Activated T-helper 1 cell treated with Interleukin-2 at 50 U/mL for 16 hours (primary cell): ENCODE measurements around the gene NEURL2.
"Not testable (repeated sequence)": the region's sequence is repeated elsewhere in the genome, so short reads cannot be mapped to it uniquely, and the experiment has no call there.

ENCODE experiments used
- DNase-seq: peaks from one replicate; pipeline ENCODE4 v3.0.0-alpha.2; 2020; ENCODE audit warnings: low read depth

NEURL2 gene, protein sequence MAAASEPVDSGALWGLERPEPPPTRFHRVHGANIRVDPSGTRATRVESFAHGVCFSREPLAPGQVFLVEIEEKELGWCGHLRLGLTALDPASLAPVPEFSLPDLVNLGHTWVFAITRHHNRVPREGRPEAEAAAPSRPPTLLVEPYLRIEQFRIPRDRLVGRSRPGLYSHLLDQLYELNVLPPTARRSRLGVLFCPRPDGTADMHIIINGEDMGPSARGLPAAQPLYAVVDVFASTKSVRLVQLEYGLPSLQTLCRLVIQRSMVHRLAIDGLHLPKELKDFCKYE

DNA sequence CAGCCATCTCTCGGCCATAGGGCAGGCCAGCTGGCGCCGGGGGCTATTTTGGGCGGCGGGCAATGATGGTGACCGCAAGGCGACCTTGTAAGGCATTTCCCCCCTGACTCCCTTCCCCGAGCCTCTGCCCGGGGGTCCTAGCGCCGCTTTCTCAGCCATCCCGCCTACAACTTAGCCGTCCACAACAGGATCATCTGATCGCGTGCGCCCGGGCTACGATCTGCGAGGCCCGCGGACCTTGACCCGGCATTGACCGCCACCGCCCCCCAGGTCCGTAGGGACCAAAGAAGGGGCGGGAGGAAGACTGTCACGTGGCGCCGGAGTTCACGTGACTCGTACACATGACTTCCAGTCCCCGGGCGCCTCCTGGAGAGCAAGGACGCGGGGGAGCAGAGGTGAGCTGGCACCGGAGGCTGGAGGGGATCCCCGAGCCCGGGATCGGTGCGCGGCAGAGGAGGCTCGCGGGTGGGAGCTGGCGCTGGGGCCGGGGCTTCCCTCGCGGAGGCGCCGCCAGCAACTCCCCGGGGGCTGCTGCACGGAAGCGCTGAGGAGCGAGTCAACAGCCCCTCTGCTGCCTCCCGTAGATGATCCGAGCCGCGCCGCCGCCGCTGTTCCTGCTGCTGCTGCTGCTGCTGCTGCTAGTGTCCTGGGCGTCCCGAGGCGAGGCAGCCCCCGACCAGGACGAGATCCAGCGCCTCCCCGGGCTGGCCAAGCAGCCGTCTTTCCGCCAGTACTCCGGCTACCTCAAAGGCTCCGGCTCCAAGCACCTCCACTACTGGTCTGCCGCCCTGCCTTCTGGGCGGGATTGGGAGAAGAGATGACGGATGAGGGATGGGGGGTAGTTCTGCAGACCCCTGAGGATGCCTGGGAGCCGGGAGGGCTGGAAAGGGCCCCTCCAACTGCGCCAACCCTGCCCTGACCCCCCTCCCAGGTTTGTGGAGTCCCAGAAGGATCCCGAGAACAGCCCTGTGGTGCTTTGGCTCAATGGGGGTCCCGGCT, at the start of gene NEURL2, which contains the start of gene CTSA:
NEURL2 (minus strand) TSS at position 224 of the 999 bp plus-strand sequence; CDS start at position 7, 217 bp downstream.
CTSA (plus strand) TSS at position 351 of the 999 bp plus-strand sequence; CDS start at position 585, 234 bp downstream.
- peak; percentile 72 for DNase-seq

DNA sequence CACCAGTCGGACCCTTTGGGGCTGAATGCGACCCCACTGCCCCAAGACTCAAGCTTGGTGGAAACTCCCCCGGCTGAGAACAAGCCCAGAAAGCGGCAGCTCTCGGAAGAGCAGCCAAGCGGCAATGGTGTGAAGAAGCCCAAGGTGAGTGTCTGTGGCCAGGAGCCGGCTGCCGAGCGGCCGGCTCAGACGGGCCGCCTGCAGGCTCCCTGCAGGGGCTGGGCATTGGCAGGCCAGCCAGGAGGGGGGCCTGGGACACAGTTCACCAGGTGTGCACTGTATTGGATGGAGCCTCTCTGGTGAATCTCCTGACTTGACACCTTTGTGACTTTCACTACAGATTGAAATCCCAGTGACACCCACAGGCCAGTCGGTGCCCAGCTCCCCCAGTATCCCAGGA, 49.5 kb upstream of the NEURL2 start:
- DNase-seq = no peak

DNA sequence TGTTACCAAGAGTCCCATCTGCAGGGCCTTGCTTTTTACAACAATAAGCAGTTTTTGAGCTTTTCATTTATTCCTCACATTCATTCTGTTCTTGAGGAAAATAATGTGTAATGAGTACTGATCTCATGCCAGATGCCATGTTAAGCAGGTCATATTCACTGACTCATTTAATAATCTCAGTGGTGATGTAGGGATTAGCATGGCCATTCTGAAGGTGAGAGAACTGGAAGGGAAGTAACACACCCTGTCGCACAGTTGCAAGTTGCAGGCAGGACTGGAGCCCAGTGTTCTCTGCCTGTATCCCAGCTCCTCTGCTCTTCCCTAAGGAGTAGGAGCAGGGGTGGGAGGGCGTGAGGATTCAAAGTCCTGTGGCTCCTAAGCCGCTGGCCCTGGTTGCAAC, 49.0 kb upstream of the NEURL2 start:
- DNase-seq = no peak

DNA sequence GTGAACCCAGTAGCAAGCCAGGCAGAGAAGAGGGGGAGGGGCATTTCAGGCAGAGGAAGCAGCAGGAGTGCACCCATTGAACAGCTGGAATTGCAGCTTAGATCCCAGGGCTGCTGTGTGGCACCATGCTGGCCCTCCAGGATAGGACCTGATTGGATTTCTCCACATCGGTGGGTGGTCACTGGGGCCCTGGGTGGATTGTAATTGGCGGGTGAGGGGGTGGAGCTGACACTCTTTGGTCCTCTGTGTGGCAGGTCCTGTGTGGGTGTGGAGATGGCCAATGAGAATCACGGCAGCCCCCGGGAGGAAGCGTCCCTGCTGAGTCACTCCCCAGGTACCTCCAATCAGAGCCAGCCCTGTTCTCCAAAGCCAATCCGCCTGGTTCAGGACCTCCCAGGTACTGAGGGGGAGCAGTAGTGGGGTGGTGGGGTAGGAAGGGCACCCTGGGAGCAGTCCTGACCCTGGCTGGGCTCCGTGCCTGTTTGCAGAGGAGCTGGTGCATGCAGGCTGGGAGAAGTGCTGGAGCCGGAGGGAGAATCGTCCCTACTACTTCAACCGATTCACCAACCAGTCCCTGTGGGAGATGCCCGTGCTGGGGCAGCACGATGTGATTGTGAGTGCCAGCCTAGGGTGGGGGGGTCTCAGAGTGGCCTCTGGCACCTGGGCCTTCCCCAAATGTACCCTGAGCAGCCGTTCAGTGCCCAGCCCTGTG, 47.9 kb upstream of the NEURL2 start:
- no peak for DNase-seq

DNA sequence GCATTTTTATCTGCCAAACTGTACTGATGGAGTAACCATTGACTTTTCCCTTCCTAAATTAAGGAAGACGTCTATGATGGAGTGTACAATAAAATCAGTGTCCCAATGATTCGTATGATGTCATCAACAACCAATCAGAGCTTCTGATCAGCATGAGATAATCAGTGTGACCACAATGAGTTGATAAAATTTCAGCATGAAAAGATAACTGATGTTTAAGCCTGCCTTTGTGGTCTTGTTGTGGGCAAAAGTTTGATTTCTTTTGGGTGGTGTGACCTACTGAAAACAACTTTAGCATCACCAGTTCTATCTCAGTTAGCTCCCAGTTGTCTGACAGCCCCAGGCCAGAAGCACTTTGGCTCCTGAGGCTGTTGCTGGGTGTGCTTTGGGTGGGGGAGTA, 46.8 kb upstream of the NEURL2 start:
- DNase-seq = no peak

DNA sequence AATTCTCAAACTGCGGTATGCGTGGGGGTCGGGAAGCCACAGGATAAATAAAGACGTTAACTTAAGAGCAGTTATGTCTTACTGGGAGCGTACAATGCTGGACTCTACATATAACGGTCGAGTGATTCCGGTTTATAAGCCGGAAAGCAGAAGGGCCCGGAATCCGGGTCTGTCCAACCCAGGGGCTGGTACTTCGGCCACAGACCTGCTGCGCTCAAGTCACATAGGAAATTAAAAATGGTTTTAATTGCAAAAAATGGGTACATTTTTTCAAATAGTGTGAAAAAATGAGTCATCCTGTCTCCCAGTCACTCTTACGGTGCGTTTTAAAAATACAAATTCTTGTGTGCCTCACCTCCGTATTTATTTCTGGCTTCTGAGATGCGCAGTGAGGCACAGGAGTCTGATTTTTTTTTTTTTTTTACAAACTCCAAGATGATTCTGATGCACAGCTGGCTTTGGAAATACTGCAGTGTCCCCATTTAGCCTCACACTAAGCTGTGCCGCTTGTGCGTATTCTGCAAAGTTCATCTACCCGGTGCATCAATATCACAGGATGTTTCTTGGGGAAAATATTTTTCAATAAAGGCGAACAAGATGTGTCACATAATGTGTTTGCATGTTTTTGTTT, 44.5 kb upstream of the NEURL2 start:
- no peak for DNase-seq

DNA sequence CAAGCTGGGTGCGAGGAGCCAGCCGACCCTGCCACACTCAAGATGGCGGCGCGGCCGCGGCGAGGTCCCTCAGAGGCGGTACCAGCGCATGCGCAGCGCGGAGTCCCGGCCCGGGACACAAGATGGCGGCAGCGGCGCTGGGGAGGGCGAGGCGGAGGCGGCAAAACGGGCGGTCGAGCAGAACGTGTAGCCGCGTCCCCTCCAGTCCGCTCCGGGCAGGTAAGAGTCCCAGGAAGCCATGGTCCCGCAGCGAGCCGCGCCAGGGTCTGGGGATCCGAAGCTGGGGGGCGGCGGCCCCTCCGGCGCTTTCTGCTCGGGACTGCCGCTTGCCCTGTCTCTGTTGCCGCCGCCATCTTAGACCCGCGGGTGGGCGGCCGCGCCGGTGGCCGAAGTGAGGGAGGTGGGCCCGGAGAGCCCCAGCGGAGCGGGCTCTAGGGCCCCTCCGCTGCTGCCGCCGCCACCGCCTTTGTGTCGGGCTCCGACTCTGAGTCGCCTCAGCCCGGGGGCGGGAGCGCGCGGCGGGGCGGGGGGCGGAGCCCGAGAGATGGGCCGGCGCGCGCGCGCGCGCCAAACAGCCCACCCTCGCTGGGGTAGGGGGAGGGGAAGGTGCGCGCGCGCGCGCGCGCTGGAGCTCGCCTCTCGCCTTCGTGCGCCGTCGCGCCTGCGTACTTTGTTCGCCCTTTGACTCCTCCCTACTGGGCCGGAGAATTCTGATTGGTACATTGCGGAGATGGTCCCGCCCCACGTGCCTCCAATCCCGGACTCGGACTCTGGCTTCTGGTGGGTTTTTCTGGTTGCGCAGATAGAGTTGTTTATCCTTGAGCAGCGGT, 43.8 kb upstream of the NEURL2 start, which contains the start of gene PCIF1:
PCIF1 (plus strand) TSS at position 98 of the 830 bp plus-strand sequence. CDS start 4,317 bp downstream, outside the sequence.
- peak; percentile 97 for DNase-seq

DNA sequence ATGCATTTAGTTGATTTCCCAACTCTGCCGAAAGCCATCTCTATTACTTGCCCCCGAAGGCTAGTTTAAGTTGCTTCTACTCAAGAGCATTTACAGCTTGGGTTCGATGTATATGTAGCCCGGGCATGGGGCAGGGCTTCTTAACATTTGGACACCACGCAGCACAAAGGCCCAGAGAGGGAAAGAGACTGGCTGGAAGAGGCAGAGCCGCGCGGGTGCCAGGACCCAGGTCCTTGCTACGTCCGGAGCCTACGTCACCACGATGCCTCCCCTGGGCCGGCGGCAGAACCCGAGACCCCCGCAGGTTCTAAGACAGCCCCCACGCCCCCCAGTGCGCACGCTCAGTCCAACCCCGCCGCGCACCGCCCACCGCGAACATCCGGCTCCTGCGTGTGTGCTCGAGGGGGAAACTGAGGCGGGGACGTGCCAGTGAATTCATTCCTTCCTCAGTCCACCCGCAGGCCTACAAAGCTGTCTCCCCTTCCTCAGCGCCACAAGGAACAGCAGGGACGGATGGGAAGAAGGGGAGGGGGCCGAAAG, 43.1 kb upstream of the NEURL2 start:
- DNase-seq = no peak

DNA sequence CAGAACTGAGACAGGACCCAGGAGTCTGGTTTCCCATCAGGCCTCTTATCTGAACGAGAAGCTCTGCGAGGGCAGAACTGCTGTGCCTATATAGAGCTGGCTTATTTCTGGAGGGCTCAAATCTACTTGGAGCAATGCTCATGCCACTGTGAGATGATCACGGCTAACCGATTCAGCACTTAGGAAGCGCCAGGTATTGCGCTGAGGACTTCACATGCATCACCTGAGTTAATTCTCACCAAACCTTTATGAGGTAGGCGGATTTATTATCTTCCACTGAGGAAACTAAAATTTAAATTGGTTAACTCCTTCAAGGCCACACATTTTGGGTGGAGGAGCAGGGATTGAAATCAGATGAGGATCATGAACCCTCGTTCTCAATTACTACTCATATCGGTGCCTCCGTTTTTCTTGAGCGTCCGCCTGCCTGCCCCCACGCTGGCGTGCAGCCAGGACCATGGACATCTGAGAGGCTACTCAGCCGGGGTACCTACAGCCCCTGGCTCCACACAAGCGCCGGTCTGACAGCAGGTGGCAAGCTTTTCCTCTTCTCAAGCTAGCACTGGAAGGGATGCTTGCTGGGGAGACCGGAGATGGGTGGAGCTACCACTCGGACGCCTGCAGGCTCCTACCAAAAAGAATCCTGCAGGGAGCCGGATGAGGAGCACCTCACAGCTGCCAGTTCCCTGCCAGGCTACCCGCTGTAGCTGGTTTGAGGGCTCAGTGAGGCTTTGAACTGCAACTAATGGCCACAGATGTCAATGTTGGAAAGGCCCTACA, 42.4 kb upstream of the NEURL2 start:
- DNase-seq = peak; percentile 35

DNA sequence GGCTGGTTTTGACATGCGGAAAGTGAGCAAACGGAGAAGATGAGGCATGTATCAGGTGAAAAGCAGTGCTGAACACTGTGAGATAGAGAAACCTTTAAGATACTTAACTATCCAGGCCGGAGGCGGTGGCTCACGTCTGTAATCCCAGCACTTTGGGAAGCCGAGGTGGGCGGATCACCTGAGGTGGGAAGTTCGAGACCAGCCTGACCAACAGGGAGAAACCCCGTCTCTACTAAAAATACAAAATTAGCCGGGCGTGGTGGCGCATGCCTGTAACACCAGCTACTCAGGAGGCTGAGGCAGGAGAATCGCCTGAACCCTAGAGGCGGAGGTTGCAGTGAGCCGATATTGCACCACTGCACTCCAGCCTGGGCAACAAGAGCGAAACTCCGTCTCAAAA, 40.7 kb upstream of the NEURL2 start:
- not testable (repeated sequence) for DNase-seq

DNA sequence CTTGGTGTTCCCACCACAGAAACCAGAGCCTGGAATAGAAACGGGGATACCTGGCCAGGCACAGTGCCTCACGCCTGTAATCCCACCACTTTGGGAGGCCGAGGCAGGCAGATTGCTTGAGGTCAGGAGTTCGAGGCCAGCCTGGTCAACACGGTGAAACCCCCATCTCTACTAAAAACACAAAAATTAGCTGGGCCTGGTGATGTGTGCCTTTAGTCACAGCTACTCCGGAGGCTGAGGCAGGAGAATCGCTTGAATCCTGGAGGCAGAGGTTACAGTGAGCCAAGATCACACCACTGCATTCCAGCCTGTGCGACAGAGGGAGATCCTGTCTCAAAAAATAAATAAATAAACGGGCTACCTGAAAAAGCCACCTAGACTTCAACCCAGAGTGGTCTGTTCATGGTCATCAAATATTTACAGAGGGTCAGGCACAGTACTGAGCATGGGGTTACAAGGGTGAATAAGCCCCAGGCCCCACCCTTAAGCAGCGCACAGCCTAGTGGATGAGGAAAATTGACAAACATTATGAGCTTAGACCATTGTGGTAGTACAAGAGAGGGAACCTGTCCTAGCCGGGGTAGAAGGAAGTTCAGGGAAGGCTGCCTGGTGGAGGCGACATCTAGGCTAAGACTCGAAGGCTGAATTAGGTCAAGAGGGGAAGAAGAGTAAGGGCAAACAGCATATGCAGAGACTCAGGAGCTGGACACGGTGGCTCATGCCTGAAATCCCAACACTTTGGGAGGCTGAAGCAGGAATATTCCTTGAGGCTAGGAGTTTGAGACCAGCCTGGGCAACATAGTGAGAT, 36.3 kb upstream of the NEURL2 start:
- DNase-seq = no peak

DNA sequence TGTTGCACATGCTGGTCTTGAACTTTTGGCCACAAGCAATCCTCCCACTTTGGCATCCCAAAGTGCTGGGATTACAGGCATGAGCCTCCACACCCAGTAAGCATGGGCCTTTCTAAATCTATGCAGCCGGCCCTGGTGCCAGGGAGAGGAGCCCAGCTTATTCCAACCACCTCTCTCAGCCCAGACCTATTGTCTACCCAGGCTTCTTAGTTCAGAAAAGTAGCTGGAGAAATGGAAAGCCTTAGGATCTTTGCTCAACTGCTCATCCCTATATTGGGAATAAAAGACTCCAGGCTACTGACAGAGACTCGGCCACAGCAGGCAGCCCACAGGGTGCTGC, 35.7 kb upstream of the NEURL2 start:
- no peak for DNase-seq

DNA sequence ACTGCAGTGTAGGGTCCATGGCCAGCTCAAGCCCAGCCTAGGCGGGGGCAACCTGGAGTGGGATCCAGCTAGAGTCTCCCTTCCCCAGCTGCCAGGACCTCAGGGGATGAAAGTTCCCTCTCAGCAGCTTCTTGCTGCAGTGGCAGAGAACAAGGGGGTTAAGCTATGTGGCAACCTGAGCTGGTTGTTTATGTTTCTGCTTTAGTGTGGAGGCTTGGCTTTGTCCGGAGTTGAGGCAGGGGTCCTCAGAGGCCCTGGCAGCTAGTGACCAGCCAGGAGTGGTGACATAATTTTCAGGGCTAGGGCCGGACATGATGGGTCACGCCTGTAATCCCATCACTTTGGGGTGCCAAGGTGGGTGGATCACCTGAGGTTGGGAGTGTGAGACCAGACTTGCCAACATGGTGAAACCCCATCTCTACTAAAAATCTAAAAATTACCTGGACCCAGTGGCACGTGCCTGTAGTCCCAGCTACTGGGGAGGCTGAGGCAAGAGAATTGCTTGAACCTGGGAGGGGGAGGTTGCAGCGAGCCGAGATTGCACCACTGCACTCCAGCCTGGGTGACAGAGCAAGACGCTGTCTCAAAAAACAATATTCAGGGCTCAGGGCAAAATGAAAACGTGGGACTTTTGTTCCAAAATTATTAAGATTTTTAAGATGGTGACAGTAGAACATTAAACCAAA, 35.0 kb upstream of the NEURL2 start:
- no peak for DNase-seq

DNA sequence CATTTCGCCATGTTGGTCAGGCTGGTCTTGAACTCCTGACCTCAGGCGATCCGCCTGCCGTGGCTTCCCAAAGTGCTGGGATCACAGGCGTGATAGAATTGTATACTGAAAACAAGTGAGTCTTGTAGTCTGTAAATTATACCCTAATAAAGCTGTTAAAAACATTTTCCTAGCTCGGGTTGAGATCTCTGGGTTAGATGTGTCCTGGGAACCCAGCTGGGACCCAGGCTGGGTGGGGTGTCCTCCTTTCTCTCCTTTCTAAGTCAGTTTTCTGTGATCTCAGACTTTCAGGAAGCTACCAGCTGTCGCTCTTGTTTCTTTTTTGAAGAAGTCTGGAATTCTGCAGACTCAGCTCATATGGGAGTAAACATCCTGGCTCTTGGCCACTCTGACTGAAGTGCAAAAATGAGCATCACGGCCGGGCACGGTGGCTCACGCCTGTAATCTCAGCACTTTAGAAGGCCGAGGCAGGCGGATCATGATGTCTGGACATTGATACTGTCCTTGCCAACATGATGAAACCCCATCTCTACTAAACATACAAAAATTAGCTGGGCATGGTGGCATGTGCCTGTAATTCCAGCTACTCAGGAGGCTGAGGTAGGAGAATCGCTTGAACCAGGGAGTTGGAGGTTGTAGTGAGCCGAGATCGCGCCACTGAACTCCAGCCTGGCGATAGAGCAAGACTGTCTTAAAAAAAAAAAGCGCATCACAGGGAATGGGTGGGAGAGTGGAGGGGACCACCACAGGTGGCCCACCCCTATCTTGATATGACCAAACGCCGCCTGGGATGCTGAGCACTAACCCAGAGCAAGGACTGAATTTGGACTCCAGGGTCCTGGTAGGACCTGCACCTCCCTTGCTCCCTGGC, 33.6 kb upstream of the NEURL2 start:
- DNase-seq = no peak

DNA sequence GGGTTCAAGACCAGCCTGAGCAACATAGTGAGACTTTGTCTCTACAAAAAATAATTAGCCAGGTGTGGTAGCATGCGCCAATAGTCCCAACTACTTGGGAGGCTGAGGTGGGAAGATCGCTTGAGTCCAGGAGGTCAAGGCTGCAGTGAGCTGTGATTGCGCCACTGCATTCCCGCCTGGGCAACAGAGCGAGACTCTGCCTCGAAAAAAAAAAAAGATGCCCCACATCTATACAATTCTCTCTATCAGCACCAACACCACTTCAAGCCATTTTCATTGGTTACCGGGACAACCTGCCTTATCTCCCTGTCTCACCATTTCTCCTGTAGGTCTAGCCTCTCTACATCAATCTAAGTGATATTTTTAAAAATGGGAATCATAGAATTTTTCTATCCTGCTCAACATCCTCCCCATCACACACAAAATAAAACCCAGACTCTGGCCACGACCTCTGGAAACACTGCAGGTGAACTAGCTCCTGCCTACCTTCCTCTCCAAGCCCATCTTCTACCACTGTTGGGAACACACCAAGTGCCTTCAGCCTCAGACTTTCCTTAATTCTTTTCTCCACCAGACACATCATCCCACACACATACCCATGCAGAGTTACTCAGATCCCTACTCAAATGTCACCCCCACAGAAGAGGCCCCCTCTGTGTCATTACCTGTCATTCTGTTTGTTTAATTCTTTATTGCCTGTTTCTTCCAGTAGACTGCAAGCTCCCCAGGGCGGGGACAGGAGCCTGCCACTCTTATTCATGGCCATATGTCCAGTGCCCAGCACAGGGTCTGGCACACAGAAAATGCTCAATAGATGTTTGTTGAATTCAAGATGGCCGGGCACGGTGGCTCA, 30.6 kb upstream of the NEURL2 start:
- DNase-seq = no peak
